Limb (tissue), 2 donors: ENCODE data around the gene CLINT1.
"Not testable (repeated sequence)": the region's sequence is repeated elsewhere in the genome, so short reads cannot be mapped to it uniquely, and the experiment has no call there.

ENCODE experiments used
- DNase-seq, 2 donors: peaks; one replicate each; pipeline ENCODE4 v3.0.0-alpha.2; 2016; ENCODE audit errors: extremely low spot score in 2 of 2

Gene CLINT1

DNA sequence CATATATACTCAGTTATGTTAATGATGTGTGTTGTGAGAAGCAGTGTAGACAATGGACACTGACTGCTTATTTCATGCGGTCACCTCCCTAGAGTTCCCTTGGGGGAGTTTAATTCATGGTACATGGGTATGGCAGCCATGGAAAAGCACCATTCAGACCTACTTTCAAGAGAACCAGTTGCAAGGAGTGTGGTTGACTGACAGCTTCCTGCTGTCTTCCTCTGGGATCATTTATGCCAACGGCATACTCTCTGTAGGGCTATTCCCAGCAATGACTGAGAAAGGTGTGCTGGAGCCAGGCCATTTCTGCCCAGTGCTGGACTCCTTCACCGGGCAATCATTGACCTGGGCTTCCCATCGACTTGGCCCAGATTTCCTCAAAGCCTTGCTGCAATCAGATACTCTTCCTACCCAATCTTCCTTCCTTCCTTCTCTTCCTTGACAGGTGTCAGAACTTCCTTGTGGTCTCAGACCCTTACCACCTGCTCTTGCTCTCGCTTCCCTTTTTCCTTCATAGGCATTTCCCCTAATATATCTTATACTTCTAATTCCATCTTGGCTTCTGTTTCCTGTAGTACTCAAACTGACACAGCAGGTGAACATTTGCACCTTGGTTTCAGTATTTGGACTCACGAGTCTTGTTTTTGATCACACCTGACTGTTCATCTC is 3.4 kb upstream of the CLINT1 start:
- DNase-seq, result no peak

DNA sequence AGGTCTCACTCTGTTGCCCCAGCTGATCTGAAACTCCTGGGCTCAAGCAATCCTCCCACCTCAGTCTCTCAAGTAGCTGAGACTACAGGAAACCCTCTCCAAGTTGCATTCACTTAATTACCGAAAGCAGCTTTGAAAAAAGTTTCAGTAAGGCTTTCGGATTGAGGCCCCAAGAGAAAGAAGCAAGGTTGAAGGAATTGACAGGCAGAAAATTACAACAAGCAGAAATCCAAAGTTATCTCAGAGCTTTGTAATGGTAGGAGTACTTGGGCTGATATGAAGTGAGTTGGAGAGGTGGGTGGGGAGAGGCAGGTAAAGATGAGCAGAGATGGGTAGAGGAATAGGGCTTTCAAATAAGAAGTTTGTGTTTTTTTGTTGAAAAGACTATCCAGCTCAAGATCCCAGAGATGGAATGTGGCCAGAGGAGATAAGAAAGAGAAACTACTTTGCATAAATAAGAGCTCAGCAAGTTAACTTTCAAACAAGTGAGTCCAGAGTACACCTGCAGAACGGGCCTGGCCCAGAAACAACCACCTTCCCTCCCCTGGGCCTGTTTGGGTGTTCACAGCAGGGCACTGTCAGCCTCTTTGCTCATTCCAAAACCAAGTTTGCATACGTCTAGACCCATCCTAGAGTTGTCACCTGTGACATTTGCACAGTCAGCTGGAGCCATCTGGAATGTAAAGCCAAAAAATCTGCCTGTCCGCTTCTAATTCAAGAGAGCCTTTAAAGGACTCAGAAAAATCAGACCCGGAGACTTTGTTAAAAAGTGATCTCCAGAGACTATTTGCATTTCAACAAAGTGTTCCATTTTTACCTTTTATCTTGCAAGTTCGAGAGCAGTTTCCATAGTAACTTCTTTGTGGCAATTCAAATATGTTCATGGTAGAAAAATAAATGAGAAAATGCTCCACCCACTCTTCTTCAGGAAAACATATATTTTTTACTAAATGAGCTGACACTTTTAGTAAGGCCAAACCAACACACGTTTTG is 2.2 kb upstream of the CLINT1 start:
- no peak for DNase-seq

DNA sequence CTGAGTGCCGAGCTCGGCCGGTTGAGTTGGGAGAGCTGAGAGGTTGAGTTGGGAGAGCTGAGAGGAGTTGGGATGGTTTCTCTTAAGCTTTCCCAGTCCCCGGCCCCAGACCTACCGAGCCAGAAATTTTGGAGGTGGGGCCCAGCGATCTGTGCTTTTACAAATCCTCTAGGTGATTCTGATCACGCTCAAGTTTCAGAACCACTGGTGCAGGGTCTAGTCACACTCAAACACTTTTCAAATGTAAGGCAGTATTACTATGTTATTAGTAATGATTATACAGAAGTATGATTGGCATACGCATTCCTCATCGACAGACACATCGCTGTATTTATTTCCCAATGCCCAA is 256 bp upstream of the CLINT1 start:
- DNase-seq, result no peak

DNA sequence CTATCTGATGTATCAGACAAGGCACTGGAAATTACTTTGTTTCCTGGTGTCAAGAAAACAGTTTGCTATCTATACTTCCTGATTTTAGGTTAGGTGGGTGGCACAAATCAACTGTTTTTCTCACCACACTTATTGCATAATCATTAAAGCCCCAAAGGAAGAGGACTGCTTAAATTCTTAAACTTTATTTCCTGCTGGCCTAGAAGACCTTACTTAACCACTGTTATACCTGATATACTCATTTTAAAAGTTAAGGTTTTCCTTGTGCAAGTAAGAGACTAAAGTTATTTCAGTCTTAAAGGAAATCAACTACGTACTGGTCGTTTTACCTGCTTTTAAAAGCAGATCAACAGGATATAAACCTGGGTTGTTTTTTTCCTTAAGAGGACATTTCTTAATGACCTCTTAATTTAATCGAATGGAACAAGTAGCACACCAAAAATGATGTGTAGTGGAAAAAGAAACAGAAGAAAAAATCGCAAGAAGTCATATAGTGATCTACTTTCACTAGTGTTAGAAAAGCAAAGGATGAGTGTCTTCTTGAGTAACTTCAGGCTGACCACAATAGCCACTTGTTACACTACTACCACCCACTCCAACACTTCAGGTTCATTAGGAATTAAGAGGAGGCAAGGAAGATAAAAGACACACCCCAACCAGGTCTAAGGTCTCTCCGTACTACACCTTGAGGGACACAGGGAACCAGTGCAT is 974 bp downstream of the CLINT1 start:
- no peak for DNase-seq

DNA sequence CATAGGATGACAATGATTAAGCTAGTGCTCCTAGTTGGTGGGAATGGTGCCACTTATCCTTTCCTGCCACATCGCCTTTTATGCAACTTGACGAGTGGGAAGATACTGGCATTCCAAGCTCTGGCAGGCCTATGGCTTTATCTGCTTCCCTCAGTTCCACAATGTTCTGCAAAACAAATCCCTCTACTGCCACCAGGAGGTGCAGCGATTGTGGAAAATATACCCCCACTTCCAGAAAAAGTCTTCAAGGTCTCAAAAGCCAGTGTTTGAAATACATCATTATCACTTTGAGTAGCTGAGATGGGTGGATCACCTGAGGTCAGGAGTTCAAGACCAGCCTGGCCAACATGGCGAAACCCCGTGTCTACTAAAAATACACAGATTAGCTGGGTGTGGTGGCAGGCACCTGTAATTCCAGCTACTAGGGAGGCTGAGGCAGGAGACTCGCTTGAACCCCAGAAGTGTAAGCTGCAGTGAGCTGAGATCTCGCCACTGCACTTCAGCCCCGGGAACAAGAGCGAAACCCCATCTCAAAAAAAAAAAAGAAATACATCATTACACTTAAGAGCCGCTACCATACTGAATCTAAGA is 3.4 kb downstream of the CLINT1 start:
- peak; percentile 38 to 61 for DNase-seq

DNA sequence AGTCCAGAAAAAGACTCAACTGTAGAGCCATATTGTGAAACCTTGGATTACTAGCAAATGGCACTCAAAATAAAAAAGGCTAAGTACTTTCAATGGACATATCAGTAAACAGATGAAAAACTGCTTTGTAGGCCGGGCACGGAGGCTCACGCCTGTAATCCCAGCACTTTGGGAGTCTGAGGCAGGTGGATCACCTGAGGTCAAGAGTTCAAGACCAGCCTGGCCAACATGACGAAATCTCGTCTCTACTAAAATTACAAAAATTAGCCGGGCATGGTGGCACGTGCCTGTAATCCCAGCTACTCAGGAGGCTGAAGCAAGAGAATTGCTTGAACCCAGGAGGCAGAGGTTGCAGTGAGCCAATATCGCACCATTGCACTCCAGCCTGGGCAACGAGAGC is 5.6 kb downstream of the CLINT1 start:
- not testable (repeated sequence) for DNase-seq

DNA sequence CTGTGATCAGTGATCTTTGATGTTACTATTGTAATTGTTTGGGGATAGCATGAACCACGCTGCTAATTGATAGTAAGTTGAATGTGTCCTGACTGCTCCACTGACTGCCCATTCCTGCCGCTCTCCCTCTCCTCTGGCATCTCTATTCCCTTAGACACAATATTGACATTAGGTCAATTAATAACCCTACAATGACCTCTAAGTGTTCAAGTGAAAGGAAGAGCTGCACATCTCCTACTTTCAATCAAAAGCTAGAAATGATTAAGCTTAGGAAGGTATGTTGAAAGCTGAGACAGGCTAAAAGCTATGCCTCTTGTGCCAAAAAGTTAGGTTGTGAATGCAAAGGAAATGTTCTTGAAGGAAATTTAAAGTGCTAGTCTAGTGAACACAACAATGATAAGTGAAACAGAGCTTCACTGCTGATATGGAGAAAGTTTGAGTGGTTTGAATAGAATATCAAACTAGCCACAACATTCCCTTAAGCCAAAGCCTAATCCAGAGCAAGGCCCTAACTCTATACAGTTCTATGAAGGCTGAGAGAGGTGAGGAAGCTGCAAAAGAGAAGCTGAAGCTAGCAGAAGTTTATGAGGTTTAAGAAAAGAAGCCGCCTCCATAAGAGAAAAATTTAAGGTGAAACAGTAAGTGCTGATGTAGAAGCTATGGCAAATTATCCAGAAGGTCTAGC is 12.9 kb downstream of the CLINT1 start:
- no peak for DNase-seq

DNA sequence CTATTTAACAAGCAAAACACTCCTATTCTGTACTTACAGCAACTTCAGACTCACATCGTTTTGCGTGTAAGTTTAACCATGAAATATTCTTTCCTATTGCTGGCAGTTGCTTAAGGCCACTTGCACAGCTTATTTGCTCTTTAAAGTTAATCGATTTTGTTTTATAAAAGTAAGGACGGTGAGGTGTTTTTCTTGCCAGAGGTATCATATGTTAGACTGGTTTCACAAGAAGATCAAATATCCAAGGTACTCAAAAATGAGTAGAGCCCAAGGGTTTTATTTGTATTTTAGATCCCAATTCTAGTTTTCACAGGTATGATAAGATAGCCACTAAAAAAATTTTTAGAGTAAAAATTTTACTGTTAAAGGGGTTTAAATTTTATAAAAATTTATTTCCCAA is 16.2 kb downstream of the CLINT1 start:
- no peak for DNase-seq

DNA sequence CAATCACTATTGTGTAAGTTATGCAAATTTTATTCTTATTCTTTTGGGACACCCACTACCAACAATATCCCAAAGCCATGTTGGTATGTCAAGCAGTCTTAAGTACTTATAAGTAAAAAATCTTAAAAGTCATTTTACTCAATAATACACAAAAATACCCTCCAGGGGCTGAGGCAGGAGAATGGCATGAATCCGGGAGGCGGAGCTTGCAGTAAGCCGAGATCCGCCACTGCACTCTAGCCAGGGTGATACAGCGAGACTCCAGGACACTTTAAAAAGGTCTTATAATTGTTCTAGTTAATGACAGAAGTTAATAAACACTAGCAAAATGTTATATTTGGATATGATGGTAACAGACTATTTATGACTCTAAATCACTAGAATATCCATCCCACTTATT is 16.8 kb downstream of the CLINT1 start:
- DNase-seq, result no peak

DNA sequence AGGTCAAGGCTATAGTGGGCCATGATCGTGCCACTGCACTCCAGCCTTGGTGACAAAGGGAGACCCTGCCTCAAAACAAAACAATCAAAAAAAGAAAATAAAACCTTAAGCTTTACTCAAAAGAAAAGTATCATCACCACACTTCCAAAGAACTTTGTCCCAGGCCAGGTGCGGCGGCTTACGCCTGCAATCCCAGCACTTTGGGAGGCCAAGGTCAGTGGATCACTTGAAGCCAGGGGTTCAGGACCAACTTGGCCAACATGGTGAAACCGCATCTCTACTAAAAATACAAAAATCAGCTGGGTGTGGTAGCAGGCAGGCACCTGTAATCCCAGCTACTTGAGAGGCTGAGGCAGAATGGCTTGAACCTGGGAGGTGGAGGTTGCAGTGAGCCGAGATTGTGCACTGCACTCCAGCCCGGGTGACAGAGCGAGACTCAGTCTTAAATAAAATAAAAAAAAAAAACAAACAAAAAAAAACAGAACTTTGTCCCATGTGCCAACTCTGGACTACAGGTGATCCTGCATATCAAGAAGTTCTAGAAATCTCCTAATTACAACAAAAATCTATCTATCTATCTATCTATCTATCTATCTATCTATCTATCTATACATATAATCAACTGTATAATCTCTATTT is 19.7 kb downstream of the CLINT1 start:
- no peak for DNase-seq

DNA sequence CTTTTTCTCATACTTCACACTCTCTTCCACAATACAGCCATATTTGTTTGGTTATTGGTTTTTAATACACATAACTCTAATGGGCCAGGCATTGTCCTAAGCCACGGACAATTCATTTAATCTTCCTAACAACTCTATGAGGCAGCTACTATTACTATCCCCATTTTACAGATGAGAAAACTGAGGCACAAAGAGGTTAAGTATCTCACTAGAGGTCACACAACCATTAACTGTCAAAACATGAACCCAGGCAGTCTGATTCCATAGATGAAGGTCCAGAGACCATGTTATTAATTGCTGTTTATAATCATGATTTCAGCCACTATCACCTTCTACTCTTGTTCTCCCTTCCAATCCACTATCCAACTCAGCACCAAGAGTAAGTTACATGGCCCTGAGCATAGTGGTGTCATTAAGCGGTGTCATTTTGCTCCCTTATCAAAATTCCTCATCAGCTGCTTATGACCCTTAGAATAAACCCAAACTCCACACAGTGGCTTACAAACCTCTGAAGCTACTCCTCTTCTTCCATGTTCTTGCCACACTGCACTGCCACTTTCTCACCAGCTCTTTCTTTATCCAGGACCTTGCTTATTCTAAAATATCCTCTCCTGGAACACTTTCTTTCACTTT is 22.7 kb downstream of the CLINT1 start:
- no peak for DNase-seq

DNA sequence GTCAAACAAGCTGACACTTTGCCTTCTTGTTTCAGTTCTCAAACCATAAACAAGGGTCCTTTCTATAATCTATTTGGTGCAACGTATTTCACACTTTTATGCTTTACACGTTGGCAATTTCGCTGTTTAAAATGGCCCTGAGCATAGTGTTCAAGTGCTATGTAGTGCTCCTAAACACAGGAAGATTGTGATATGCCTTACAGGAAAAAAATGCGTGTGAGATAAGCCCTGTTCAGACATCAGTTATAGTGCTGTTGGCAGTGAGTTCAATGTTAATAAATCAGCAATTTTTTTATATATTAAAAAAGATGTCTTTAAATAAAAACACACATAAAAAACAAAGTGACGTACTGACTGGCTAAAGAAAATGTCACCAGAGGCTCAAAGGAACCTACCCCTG is 23.9 kb downstream of the CLINT1 start:
- no peak for DNase-seq

DNA sequence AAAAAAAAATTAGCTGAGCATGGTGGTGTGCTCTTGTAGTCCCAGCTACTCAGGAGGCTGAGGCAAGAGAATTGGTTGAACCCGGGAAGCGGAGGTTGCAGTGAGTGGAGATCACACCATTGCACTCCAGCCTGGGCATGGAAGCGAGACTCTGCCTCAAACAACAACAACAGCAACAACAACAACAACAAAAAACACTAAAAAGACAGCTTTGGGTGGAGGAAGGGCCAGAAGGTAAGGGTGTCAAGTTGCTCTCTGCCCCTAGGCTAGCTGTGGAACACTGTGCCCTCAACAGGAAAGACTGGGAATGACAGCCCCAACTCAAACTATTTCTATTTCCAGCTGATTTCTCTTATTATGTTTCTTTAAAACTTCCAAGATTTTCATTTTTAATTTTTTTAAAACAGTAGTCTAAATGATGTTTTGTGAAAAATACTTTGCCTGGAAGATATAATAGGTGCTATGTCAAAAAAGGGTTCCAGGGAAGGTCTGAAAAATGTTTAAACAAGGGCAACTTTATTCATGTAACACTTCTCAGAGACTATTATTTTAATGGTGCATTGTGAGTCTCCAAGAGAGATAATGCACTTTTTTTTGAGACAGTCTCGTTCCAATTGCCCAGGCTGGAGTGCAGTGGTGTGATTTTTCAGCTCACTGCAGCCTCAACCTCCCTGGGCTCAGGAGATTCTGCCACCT is 29.9 kb downstream of the CLINT1 start:
- no peak for DNase-seq

DNA sequence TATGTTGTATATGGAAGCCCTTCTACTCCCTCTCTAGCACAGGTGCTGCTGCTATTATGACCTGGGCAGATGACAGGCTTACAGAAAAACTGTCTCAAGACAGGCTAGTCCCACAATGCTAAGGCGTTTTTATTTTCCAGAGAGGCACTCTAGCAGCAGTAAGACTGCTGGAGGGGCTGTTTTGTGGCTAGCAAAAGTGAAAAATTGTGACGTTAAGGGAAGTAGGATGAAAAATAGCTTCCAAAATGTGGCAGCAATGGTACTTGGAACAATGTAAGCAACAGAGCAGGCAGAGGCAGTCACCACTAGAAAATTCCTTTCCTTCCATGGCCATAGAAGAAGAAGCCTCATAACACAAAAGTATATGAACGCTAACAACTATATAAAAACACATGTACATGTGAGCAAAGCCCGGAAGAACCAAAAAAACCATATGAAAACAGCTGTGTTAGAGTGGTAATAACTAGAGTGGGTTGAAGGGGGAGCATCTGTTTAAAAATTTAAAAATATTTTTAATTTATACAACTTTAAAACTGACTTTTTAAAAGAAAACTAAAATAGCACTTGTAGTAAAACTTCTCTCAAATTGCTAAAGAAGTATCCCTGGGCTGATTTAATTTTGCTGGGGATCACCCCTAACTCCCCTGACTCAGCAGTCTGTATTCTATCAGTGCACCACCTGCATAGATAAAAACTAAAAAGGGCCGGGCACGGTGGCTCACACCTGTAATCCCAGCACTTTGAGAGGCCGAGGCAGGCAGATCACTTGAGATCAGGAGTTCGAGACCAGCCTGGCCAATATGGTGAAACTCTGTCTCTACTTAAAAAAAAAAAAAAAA is 30.6 kb downstream of the CLINT1 start:
- DNase-seq, result peak in 1 of 2 donors; percentile 32

DNA sequence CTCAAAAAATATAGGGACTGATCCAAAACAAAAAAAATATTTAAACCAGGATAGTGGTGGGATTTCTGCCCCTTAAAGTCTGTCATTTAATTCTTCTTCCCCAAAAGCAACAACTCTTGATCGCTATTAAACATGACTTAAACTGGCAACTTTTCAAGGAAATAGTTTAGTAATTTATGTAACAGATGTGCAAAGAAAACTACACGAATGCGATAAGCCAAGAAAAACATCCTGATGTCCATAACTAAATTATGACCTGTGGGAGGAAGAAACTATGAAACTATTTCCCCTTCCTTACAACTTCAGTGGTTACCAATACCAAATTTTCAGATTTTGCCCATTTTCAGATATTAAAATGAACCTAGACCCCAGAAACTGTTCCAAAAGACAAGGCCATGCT is 31.5 kb downstream of the CLINT1 start:
- peak in 1 of 2 donors; percentile 60 for DNase-seq

DNA sequence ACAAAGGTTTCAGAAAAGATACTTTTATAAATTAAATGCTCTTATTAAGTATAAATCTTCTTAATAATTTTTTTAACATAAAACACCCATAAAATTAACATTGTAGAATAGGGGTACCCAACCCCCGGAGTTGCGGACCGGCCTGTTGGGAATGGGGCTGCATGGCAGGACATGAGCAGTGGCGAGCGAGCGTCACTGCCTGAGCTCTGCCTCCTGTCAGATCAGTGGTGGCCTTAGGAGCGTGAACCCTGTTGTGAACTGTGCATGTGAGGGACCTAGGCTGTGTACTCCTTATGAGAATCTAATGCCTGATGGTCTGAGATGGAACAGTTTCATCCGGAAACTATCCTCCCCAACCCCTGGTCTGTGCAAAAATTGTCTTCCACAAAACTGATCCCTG is 35.3 kb downstream of the CLINT1 start:
- DNase-seq, result no peak

DNA sequence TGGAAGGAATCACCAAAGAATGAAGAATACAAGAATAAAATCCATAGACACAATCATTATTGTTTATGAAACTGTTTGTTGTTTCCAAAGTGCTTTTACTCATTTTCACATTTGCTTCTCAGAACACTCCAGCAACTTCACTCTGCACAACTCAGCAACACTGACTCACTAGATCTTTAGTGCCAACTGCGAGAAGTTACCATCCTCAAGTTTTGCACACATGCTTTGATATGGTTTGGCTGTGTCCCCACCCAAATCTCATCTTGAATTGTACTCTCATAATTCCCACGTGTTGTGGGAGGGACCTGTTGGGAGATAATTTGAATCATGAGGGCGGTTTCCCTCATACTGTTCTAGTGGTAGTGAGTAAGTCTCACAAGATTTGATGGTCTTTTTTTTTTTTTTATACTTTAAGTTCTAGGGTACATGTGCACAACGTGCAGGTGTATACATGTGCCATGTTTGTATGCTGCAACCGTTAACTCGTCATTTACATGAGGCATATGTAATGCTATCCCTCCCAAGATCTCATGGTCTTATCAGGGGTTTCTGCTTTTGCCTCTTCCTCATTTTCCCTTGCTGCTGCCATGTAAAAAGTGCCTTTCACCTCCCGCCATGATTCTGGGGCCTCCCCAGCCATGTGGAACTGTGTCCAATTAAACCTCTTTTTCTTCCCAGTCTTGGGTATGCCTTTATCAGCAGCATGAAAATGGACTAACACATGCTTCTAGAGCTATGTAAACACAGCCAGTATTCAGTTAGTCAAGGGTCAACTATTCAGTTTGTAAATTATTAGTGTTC is 36.9 kb downstream of the CLINT1 start:
- DNase-seq, result no peak

DNA sequence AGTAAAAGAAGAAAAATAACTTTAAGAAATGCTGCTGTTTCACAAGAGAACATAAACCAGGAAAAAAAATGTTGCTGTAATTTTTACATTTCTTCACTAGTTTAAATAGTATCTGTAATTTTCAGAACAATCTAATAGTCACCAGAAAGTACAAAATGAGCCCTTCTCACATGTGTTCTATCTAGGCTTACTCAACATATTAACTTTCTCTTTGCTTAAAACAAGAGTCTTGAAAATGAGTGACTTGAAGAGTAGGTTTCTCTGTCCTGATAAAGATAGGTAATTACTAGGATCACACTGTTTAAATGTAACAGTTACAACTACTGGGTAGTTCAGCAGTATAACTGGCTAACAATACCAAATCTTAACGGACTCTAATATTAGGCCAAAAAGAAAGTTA is 37.5 kb downstream of the CLINT1 start:
- DNase-seq, result no peak
